H1 (cell line): ENCODE data around the gene NCL. TPM values are rescaled to one million over a fixed set of nuclear protein-coding genes. Genes with fewer than 3 reads are reported as not detected.
"Not testable (repeated sequence)": the region's sequence is repeated elsewhere in the genome, so short reads cannot be mapped to it uniquely, and the experiment has no call there.

Source experiments
- CTCF ChIA-PET: fragments of 300-600 bp; sonication (Branson Sonifier 250); formaldehyde crosslinking; loops from one replicate; lab custom pipeline; 2021; ENCODE audit not compliant: partially characterized antibody; lab: Charles Lee
- POLR2A ChIA-PET: fragments of 300-600 bp; sonication (Branson Sonifier 250); formaldehyde crosslinking; loops from one replicate; lab custom pipeline; 2021; ENCODE audit warnings: inconsistent platforms; ENCODE audit not compliant: partially characterized antibody; lab: Charles Lee
- DNase-seq, 2 experiments: peaks; one replicate each; pipeline versions ENCODE4 v3.0.0 to v3.0.0-alpha.2; 2010 to 2022; ENCODE audit warnings: low spot score in 2 of 2, low read depth in 1 of 2, mixed read lengths in 1 of 2
- FAIRE-seq: peaks from 2 replicates; lab custom pipeline; 2011; peaks lifted over from hg19 to GRCh38; lab: Jason Lieb, UNC
- H2AFZ ChIP-seq: 2 replicates; pipeline ENCODE4 v1.8.1; 2012; ENCODE audit warnings: low read length, inconsistent platforms
- H2AK5ac ChIP-seq: 2 replicates; pipeline ENCODE4 v1.6.1; 2013; ENCODE audit warnings: low read depth, low read length
- H2BK120ac ChIP-seq: replicated peaks from 2 replicates; pipeline ENCODE3; 2013; ENCODE audit warnings: low read depth, low read length, inconsistent platforms
- H2BK12ac ChIP-seq: 2 replicates; pipeline ENCODE4 v1.6.1; 2013; ENCODE audit warnings: low read depth, low read length
- H2BK15ac ChIP-seq: 2 replicates; pipeline ENCODE4 v1.6.1; 2013; ENCODE audit warnings: low read length
- H2BK20ac ChIP-seq: 2 replicates; pipeline ENCODE4 v1.6.1; 2013; ENCODE audit warnings: low read length
- H2BK5ac ChIP-seq: 2 replicates; pipeline ENCODE4 v1.6.1; 2013; ENCODE audit warnings: low read depth, low read length
- H3K14ac ChIP-seq: 2 replicates; pipeline ENCODE4 v1.6.1; 2013; ENCODE audit warnings: inconsistent platforms; ENCODE audit not compliant: insufficient read length
- H3K18ac ChIP-seq: 2 replicates; pipeline ENCODE4 v1.6.1; 2013; ENCODE audit warnings: low read length; ENCODE audit errors: extremely low read depth
- H3K23ac ChIP-seq: 2 replicates; pipeline ENCODE4 v1.6.1; 2013; ENCODE audit warnings: inconsistent platforms; ENCODE audit not compliant: insufficient read length
- H3K23me2 ChIP-seq: 2 replicates; pipeline ENCODE4 v1.6.1; 2013; ENCODE audit warnings: low read depth, low read length
- H3K27ac ChIP-seq: 2 replicates; pipeline ENCODE4 v1.6.1; 2011; ENCODE audit warnings: low read depth, low read length, inconsistent platforms
- H3K27me3 ChIP-seq, 4 experiments: replicated peaks in 1 of 4; 1 replicate in 1 of 4; 2 replicates in 3 of 4; pipeline versions ENCODE4 v1.6.1 to v1.8.1; 2011 to 2013; ENCODE audit warnings: low read length in 3 of 4, mild to moderate bottlenecking in 3 of 4, inconsistent platforms in 2 of 4, mixed read lengths in 2 of 4, moderate library complexity in 1 of 4; ENCODE audit not compliant: control insufficient read depth in 3 of 4, insufficient read depth in 3 of 4; ENCODE audit errors: extremely low read depth in 1 of 4
- H3K36me3 ChIP-seq, 4 experiments: 2 replicates each; pipeline versions ENCODE4 v1.6.1 to v1.8.1; 2011 to 2013; ENCODE audit warnings: mild to moderate bottlenecking in 4 of 4, low read length in 3 of 4, moderate library complexity in 2 of 4, control low read depth in 1 of 4, inconsistent platforms in 1 of 4; ENCODE audit not compliant: insufficient read depth in 4 of 4, control insufficient read depth in 2 of 4
- H3K4ac ChIP-seq: replicated peaks from 2 replicates; pipeline ENCODE3; 2013; ENCODE audit warnings: low read length, low read depth, mixed read lengths, inconsistent platforms; ENCODE audit not compliant: insufficient read length
- H3K4me1 ChIP-seq, 4 experiments: replicated peaks in 1 of 4; 1 replicate in 1 of 4; 2 replicates in 3 of 4; pipeline versions ENCODE4 v1.6.1 to v1.8.1; 2011 to 2013; ENCODE audit warnings: low read length in 3 of 4, inconsistent platforms in 2 of 4, mixed read lengths in 1 of 4; ENCODE audit not compliant: insufficient read depth in 4 of 4, control insufficient read depth in 3 of 4
- H3K4me2 ChIP-seq, 2 experiments: 2 replicates each; pipeline versions ENCODE4 v1.6.1 to v1.8.1; 2011 to 2013; ENCODE audit warnings: low read depth in 2 of 2, low read length in 2 of 2, control low read depth in 1 of 2, inconsistent platforms in 1 of 2, mild to moderate bottlenecking in 1 of 2; ENCODE audit not compliant: insufficient read depth in 1 of 2
- H3K4me3 ChIP-seq, 4 experiments: fragments of 200-600, 300-600 bp in 1 of 4; sonication (generic), shearing (Covaris generic), sonication (Bioruptor Twin) in 1 of 4; 2 replicates each; pipeline versions ENCODE4 v1.5.1 to v1.8.1; 2011 to 2016; ENCODE audit warnings: low read length in 4 of 4, low read depth in 3 of 4, control low read depth in 2 of 4, inconsistent platforms in 2 of 4, mild to moderate bottlenecking in 2 of 4, mixed read lengths in 1 of 4, moderate library complexity in 1 of 4; ENCODE audit not compliant: insufficient read depth in 2 of 4; ENCODE audit errors: extremely low read depth in 1 of 4
- H3K56ac ChIP-seq: replicated peaks from 2 replicates; pipeline ENCODE3; 2013; ENCODE audit warnings: low read depth, mild to moderate bottlenecking, mixed read lengths, low read length, inconsistent platforms; ENCODE audit not compliant: insufficient read length
- H3K79me1 ChIP-seq: 2 replicates; pipeline ENCODE4 v1.6.1; 2013; ENCODE audit warnings: low read depth, low read length, control low read depth
- H3K79me2 ChIP-seq, 2 experiments: 2 replicates each; pipeline versions ENCODE4 v1.6.1 to v1.8.1; 2012 to 2013; ENCODE audit warnings: low read length in 2 of 2, mild to moderate bottlenecking in 2 of 2, inconsistent platforms in 1 of 2; ENCODE audit not compliant: insufficient read depth in 2 of 2, control insufficient read depth in 1 of 2
- H3K9ac ChIP-seq, 4 experiments: replicated peaks in 1 of 4; 1 replicate in 1 of 4; 2 replicates in 3 of 4; pipeline versions ENCODE4 v1.6.1 to v1.8.1; 2011 to 2013; ENCODE audit warnings: low read depth in 3 of 4, low read length in 3 of 4, control low read depth in 2 of 4, mild to moderate bottlenecking in 2 of 4, moderate library complexity in 2 of 4, inconsistent platforms in 1 of 4; ENCODE audit errors: extremely low read depth in 1 of 4
- H3K9me3 ChIP-seq, 2 experiments: 2 replicates each; pipeline versions ENCODE4 v1.6.1 to v1.8.1; 2012 to 2013; ENCODE audit warnings: mild to moderate bottlenecking in 2 of 2, moderate library complexity in 2 of 2, control low read depth in 1 of 2, inconsistent platforms in 1 of 2, low read depth in 1 of 2, low read length in 1 of 2, mixed read lengths in 1 of 2; ENCODE audit not compliant: insufficient read depth in 2 of 2
- H4K20me1 ChIP-seq, 2 experiments: replicated peaks in 1 of 2; 2 replicates each; pipeline versions ENCODE3 to v1.8.1; 2011 to 2013; ENCODE audit warnings: inconsistent platforms in 2 of 2, low read length in 2 of 2, mild to moderate bottlenecking in 1 of 2; ENCODE audit not compliant: insufficient read depth in 2 of 2, control insufficient read depth in 1 of 2
- H4K5ac ChIP-seq: 2 replicates; pipeline ENCODE4 v1.6.1; 2013; ENCODE audit warnings: low read length, low read depth, mixed read lengths, inconsistent platforms; ENCODE audit not compliant: insufficient read length
- H4K8ac ChIP-seq: 2 replicates; pipeline ENCODE4 v1.8.0; 2013; ENCODE audit warnings: mild to moderate bottlenecking, moderate library complexity, low read length, inconsistent platforms; ENCODE audit not compliant: insufficient read depth; ENCODE audit errors: extremely low read depth
- H4K91ac ChIP-seq: replicated peaks from 2 replicates; pipeline ENCODE3; 2013; ENCODE audit warnings: low read length, mixed read lengths, inconsistent platforms; ENCODE audit not compliant: insufficient read length
- RAD21 ChIP-seq, 2 experiments: IDR thresholded peaks in 1 of 2; conservative IDR thresholded peaks in 1 of 2; 2 replicates each; pipeline ENCODE4 v1.6.1; 2011; ENCODE audit warnings: low read depth in 2 of 2, low read length in 2 of 2, improper control_type of control experiment in 1 of 2, inconsistent platforms in 1 of 2, mild to moderate bottlenecking in 1 of 2, moderate library complexity in 1 of 2
- WGBS, 2 experiments: shearing (Covaris generic) in 1 of 2; methylation state at CpG; one replicate each; pipeline versions ENCODE4 v1.1.6 to v1.1.7; 2013 to 2015; ENCODE audit warnings: low lambda C conversion rate in 2 of 2, mixed read lengths in 2 of 2, inconsistent platforms in 1 of 2, low coverage in 1 of 2, missing lambda C conversion rate in 1 of 2; ENCODE audit not compliant: insufficient replicate concordance in 2 of 2, insufficient coverage in 1 of 2, insufficient read length in 1 of 2; ENCODE audit errors: extremely low coverage in 1 of 2, missing lambda C conversion rate in 1 of 2; 5-methylcytosine and 5-hydroxymethylcytosine counted together
- polyA plus RNA-seq, 7 experiments: library from polyadenylated mRNA; depleted of rRNA in 3 of 7; stranded (reverse) in 5 of 7; unstranded in 2 of 7; fragments of >200 nt in 5 of 7; fragments of 200-250 nt in 2 of 7; gene quantifications; 1 replicate in 5 of 7; 2 replicates in 1 of 7; 4 replicates in 1 of 7; pipeline versions ENCODE4 v1.2.1 to v1.2.3, GENCODE V29; 2011 to 2013; ENCODE audit warnings: missing spikeins in 2 of 7, mixed read lengths in 2 of 7
- total RNA-seq: library from RNA; stranded (reverse); fragmentation: NEBNext Ultra II Directional; extraction: Animal tissue kit (Norgen Biotek cat#: 25700); gene quantifications from 2 replicates; pipeline ENCODE4 v1.2.1, GENCODE V29; 2021

The NCL gene
- total and polyA plus RNA-seq, 2 of the 8 experiments (the other 6 are each of a cell fraction or from before 2014, with no cell fraction given) = 61.2 to 1,478 TPM

DNA sequence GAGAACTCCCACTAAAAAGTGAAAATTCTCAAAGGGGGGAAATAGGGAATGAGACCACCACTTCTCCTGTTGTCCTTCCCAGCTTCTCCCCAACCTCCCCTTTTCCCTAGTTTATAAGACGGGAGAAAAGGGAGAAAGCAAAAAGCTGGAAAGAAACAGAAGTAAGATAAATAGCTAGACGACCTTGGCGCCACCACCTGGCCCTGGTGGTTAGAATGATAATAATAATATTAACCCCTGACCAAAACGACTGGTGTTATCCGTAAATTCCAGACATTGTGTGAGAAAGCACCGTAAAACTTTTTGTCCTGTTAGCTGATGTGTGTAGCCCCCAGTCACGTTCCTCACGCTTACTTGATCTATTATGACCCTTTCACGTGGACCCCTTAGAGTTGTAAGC is 56.0 kb downstream of the NCL start:
- H2AK5ac ChIP-seq, H2BK20ac ChIP-seq, H3K79me1 ChIP-seq, H3K4me2 ChIP-seq, H3K4ac ChIP-seq, H3K18ac ChIP-seq, H4K20me1 ChIP-seq, H4K5ac ChIP-seq, H2BK120ac ChIP-seq, H3K79me2 ChIP-seq, H4K91ac ChIP-seq, H2BK5ac ChIP-seq, H4K8ac ChIP-seq, H3K14ac ChIP-seq, H3K9ac ChIP-seq, DNase-seq, H3K56ac ChIP-seq, H3K27me3 ChIP-seq, H3K23ac ChIP-seq, FAIRE-seq, H3K4me3 ChIP-seq, H3K9me3 ChIP-seq: not testable (repeated sequence)
- 75% methylated on average over 9 of the region's 9 CpGs; no CpG with 5 or more reads in 1 of the 2 experiments for WGBS, 2 experiments
- Histone ChIP-seq H2BK12ac (0 out of 2 replicates have a peak overlapping the region, but pooled peaks have one; percentile 68), H3K4me1 (peaks cover 6 to 21% (median 17%) of the 10 kb centered on the region in 4 experiments)
- POLR2A ChIA-PET = interaction anchor here (1.1 to 20.1 kb wide), 4 partner anchors 7 to 56 kb away, joined by 3 to 235 read pairs (median 52); partner anchors contain the start of gene NCL
- TF ChIP-seq RAD21 (IDR thresholded peaks at IDR 0.05 in 1 of 2, conservative IDR thresholded peaks at IDR 0.05 in 1 of 2; ENCODE audit: low read depth in 2 of 2, low read length in 2 of 2) = 0 out of 4 replicates have a peak, but pooled peaks of 1 of the 2 experiments have one; percentile 3
- TF ChIP-seq, all 59 proteins: peak for 1; not testable (repeated sequence) for 58
- not testable (repeated sequence) for H2AFZ ChIP-seq, H3K23me2 ChIP-seq, H3K36me3 ChIP-seq, H3K27ac ChIP-seq, H2BK15ac ChIP-seq
- CTCF ChIA-PET = interaction anchor here (0.6 to 32.5 kb wide), 21 partner anchors 4 to 481 kb away, joined by 3 to 617 read pairs (median 7); partner anchors contain the start of gene B3GNT7
